GM18868 (cell line): ENCODE measurements around the gene PLEKHH2.
"Not testable (repeated sequence)": the region's sequence is repeated elsewhere in the genome, so short reads cannot be mapped to it uniquely, and the experiment has no call there.

Experiments used
- ATAC-seq: cut with Tn5 transposase; IDR thresholded peaks from one replicate; pipeline ENCODE4 v1.9.1; 2021; ENCODE audit warnings: mild to moderate bottlenecking, moderate library complexity; ENCODE audit not compliant: unreplicated experiment

Gene PLEKHH2

DNA sequence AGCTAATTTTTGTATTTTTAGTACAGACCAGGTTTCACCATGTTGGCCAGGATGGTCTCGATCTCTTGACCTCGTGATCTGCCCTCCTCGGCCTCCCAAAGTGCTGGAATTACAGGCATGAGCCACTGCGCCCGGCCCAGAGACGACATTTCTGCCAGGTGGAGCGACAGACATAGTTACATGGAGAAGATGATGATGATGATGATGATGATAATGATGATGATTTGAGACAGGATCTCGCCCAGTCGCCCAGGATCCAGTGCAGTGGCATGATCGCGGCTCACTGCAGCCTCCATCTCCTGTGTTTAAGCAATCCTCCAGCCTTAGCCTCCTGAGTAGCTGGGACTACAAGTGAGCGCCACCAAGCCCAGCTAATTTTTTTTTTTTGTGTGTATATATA is 907 bp upstream of the PLEKHH2 start:
- not testable (repeated sequence) for ATAC-seq

- ATAC-seq: no peak
Observed at GRCh38 chr2:43636621-43637020, 439 bp upstream of the PLEKHH2 start.

DNA sequence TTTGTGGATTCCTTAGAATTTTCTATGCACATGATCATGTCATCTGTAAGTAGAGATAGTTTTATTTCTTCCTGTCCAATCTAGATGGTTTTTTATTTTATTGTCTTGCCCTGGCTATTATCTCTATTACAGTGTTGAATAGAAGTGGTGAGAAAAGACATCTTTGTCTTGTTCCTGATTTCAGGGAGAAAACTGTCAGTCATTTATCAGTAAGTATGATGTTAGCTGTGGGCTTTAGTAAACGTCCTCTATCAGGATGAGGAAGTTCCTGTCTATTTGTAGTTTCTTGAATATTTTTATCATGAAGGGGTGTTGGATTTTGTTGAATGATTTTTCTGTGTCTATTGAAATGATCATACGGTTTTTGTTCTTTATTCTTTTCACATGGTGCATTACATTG is 5.3 kb downstream of the PLEKHH2 start:
- no peak for ATAC-seq

DNA sequence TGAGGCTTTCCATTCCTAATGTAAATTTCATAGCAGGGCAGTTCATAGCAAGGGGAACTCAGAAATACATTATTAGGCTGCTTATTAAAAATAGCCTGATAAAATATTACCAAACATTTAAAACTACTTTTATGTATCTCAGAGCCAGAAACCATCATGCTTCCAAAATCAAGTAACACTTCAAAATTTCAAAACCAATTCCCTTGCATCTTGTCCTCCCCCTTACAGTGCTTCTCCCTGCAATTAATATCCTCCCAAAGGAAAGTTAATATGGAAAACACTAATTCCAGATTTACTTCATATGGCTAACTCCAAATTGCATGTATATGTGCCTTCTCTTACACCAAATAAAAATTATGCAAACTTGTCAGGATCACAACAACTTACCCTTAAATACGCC is 6.6 kb downstream of the PLEKHH2 start:
- ATAC-seq: no peak

DNA sequence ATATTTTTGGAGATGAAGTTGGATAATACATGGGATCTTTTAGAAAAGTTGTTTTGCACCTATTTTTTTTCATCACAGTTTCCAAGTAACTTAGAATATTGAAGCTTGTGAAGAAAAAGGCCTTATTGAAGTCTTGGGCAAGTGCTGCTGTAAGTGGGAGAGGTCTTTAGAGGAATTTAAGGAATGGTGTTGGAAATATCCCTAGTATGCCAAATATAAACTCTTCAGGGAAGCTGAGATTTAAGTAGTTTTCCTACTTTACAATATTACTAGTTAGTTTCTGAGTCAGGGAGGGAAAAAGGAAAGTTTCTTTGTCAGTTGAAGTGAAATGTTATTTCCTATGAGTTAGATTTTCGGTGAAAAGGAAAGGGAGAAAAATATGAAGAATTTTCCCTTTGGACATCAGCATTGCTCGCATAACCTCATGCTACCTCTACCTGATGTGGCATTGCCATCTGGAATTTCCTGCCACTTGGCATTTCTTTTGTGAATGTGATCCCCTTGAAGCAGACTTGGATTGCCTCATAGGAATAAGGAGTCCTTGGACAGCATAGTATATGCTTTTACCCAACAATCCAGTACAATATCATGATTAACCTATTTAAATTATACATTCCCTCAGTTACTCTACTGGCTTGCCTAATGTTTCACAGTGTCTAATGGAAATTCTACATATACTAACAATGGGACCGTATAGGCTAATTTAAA is 12.1 kb downstream of the PLEKHH2 start:
- ATAC-seq: no peak

DNA sequence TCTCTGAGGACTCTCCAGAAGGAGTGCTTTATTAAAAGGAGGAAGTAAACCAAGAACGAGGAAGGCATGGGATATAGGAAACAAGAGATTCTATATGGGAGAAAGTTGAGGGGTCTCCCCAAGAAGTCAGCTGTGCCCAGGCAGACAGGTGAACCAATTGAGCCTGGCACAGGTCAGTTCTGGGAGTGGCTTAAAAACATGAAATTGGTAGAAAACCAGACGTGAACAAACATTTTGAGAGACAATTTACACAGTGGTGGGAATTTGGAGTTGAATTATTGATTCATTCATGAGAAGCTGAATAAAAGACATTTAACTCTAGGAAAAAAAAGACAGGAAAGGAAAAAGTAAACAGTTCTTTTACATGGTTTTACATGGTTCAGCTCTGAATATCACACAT is 16.4 kb downstream of the PLEKHH2 start:
- no peak for ATAC-seq

DNA sequence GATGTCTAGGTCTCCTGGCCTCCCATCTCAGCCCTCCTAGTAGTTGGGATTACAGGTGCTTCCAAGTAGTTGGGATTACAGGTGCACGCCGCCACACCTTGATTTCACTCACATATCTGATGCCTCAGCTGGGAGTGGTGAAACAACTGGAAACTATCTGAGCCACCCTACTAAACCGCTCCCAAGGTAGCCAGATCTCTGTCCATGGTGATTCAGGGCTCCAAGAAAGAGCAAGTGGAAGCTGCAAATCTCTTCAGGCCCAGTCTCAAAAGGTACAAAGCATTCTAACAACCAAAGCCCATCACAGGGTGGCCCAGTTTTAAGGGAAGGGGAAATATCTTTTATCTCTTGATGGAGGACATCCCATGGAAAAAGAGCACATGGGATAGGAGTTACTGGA is 20.2 kb downstream of the PLEKHH2 start:
- no peak for ATAC-seq

- no peak for ATAC-seq
Observed at GRCh38 chr2:43675646-43676321, 38.7 kb downstream of the PLEKHH2 start.

DNA sequence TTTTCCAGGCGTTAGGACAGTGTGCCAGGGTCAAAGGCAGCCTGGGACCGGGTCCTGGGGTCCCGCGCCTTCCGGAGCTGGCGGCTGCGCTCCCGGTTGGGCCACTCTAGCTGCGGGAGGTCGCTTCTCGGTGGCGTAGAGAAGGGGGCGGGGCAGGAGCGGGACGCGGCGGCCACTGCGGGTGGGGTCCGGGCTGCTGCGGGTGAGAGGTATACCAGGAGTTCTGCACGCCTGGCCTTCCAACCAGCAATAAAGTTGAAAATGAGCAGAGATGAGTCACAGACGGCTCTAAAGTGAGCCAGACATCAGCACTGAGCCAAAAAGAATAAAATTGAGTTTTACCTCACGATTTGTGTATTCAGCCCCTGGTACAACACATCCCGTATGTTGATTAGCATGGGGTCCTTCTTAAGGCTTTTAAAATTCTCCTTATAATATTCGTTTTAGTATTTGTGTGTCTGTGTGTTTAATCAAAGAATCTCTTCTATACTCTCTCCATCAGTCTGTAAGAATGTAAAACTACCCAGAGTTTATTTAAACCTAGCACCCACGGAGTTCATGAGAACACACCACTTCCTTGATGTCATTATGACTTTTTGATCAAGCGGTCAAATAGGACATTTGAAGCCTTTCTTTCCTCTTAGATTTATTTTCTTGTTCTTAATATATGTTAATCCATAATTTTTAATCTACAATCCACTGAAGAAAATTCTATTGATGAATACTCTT is 39.4 kb downstream of the PLEKHH2 start, which contains the start of gene C1GALT1C1L:
Gene C1GALT1C1L, minus strand, starts transcription at position 108 of the 729 bp plus-strand sequence. Its CDS starts 107 bp downstream, at position 1.
- no peak for ATAC-seq

GRCh38 chr2:43677783-43678182 is 40.7 kb downstream of the PLEKHH2 start:
- not testable (repeated sequence) for ATAC-seq

GRCh38 chr2:43685357-43685756 is 48.3 kb downstream of the PLEKHH2 start:
- no peak for ATAC-seq

DNA sequence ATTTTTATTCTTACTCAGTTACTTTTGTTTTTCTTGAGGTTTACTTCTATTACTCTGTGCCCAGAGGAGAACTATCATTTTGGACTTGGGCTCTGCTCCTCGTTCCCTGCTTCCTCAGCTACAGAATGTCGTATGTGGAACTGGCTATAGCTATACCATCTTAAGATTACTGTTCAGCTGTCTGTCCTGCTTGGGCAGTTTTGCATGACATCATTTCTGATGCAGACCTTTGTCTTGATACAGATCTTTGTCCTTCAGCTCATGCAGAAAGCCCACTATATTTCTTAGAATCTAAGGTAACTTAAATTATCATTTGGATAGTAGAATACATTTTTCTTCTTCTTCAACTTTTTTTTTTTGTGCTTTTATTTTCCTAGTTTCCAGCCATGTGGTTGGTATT is 52.9 kb downstream of the PLEKHH2 start:
- no peak for ATAC-seq

DNA sequence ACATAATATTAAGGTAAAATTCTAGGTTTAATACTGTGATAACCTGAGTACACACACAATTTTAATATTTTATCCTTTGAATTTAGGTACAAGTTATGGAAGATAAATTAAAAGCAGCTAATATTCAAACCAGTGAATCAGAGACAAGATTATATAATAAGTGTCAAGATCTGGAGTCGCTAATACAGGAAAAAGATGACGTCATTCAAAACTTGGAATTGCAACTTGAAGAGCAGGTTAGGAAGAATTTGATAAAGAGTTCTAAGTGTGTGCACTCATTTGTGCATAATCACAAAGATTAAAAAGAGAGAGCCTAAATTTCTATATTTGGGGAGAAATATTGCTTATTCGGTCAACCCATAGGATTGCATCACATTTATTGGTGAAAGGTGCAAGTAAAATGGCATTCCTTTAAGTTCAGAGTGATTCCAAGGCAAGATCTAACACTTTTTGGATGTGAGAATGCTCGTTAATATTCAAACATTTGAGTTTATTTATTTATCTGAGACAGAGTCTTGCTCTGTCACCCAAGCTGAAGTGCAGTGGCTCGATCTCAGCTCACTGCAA is 55.5 kb downstream of the PLEKHH2 start:
- ATAC-seq: no peak

DNA sequence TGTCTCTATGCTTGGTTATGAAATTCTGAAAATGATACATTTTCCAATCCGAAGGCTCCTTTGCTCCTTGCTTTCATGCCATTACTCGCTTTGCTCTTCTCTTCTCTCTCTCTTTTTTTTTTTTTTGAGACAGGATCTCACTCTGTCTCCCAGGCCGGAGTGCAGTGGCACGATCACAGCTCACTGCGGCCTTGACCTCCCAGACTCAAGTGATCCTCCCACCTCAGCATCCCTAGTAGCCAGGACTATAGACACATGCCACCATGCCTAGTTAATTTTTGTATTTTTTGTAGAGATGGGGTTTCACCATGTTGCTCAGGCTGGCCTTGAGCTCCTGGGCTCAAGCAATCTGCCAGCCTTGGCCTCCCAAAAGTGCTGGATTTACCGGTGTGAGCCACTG is 61.1 kb downstream of the PLEKHH2 start:
- not testable (repeated sequence) for ATAC-seq

DNA sequence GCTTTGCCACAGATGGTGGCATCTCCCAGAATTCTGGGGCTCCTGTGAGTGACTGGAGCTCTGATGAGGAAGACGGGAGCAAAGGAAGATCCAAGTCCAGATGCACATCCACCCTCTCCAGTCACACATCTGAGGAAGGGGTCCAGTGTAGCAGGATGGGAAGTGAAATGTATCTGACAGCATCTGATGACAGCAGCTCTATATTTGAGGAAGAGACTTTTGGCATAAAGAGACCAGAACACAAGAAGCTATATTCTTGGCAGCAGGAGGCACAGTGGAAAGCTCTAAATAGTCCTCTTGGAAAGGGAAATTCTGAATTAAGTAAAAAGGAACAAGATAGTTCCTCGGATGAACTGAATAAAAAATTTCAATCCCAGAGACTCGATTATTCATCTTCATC is 62.7 kb downstream of the PLEKHH2 start:
- no peak for ATAC-seq

- no peak for ATAC-seq
Observed at GRCh38 chr2:43701111-43701510, 64.1 kb downstream of the PLEKHH2 start.

GRCh38 chr2:43707255-43708015 is 70.4 kb downstream of the PLEKHH2 start:
- no peak for ATAC-seq

- no peak for ATAC-seq
Observed at GRCh38 chr2:43708178-43708577, 71.1 kb downstream of the PLEKHH2 start.

DNA sequence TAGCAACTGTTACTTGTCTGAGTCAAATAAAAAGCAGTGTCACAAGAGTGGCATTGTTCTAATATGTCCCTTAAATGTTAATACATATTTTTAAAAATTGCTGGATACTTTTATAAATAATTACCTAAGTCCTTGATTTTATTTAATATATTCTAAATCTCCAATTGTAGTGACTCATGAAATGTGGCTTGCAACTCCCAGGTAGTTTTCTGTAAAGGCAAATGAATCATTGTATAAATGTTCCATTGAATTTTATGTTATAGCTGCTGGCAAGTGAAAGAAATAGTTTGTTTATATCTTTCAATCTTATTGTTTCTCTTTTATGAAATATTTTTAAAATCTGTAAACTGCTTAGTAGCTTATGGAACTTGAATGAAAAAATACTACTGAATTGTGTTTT is 71.8 kb downstream of the PLEKHH2 start:
- ATAC-seq: no peak

- ATAC-seq: no peak
Observed at GRCh38 chr2:43710866-43711265, 73.8 kb downstream of the PLEKHH2 start.

- ATAC-seq: no peak
Observed at GRCh38 chr2:43714164-43714563, 77.1 kb downstream of the PLEKHH2 start.
